ENCODE data around the gene DAB2IP. TPM values are rescaled to one million over a fixed set of nuclear protein-coding genes. Genes with fewer than 3 reads are reported as not detected.

Gene DAB2IP
- total and polyA plus RNA-seq, 4 donors: 2.3 to 13.1 (median 5.4) TPM

- WGBS: 88% methylated on average over 3 of the region's 3 CpGs
- no peak overlapping the region for H3K9ac ChIP-seq (ENCODE audit: low read depth in 1 of 2, low read length in 2 of 2)
- no peaks in the 10 kb centered on the region for H3K36me3 ChIP-seq (ENCODE audit: control insufficient read depth in 4 of 4, insufficient read depth in 3 of 4, low read depth in 1 of 4, low read length in 3 of 4)
- no peak overlapping the region for H3K27ac ChIP-seq (ENCODE audit: low read depth in 1 of 2, low read length in 2 of 2)
- TF ChIP-seq ATF3 (IDR thresholded peaks at IDR 0.05) (no peak), TAF1 (conservative IDR thresholded peaks at IDR 0.05) (no peak), FOXA2 (IDR thresholded peaks at IDR 0.05) (no peak), EGR1 (IDR thresholded peaks at IDR 0.05; ENCODE audit: low read depth in 2 of 2) (no peak), YY1 (IDR thresholded peaks at IDR 0.05) (no peak), MAX (IDR thresholded peaks at IDR 0.05) (no peak), CTCF (IDR thresholded peaks at IDR 0.05; ENCODE audit: low read depth, low read length, missing input control) (no peak), FOXA1 (IDR thresholded peaks at IDR 0.05) (no peak), NR2F2 (IDR thresholded peaks at IDR 0.05) (no peak), RXRA (IDR thresholded peaks at IDR 0.05) (no peak), SP1 (IDR thresholded peaks at IDR 0.05) (no peak), HNF4A (conservative IDR thresholded peaks at IDR 0.05) (no peak), ZBTB33 (IDR thresholded peaks at IDR 0.05) (no peak), JUND (IDR thresholded peaks at IDR 0.05) (no peak), GABPA (IDR thresholded peaks at IDR 0.05 in 1 of 2, conservative IDR thresholded peaks at IDR 0.05 in 1 of 2) (no peak), HNF4G (IDR thresholded peaks at IDR 0.05) (no peak), REST (IDR thresholded peaks at IDR 0.05) (no peak), RAD21 (IDR thresholded peaks at IDR 0.05) (no peak)
- no peaks in the 10 kb centered on the region for H3K27me3 ChIP-seq (ENCODE audit: control insufficient read depth in 4 of 4, insufficient read depth in 4 of 4, low read length in 3 of 4)
- no peak for DNase-seq (ENCODE audit: low spot score)
- no peaks in the 10 kb centered on the region for H3K9me3 ChIP-seq (ENCODE audit: control insufficient read depth in 4 of 4, low read length in 3 of 4)
- H3K4me1 ChIP-seq (ENCODE audit: control insufficient read depth in 4 of 4, insufficient read depth in 4 of 4, low read length in 3 of 4): peaks cover 0 to 6% (median 0%) of the 10 kb centered on the region in 4 donors
- no peak overlapping the region for H3K4me3 ChIP-seq (ENCODE audit: low read depth in 1 of 3, low read length in 3 of 3)
These were observed 10.9 kb downstream of the DAB2IP start for GRCh38 chr9:121662359-121662758.

All from liver (tissue), 9 donors.